K562 (cell line): ENCODE data around the gene PEAR1. TPM values are rescaled to one million over a fixed set of nuclear protein-coding genes. Genes with fewer than 3 reads are reported as not detected.

Source experiments
- ATF4 ChIP-seq: fragments of 450-650 bp; formaldehyde crosslinking; IDR thresholded peaks from 2 replicates; pipeline ENCODE4 v1.4.0; 2022; ENCODE audit warnings: mild to moderate bottlenecking, moderate library complexity
- FOS ChIP-seq: IDR thresholded peaks from 3 replicates; pipeline ENCODE4 v1.6.1; 2011; ENCODE audit not compliant: insufficient read length; ENCODE audit errors: extremely low read depth
- HDAC8 ChIP-seq: fragments of 450-650 bp; IDR thresholded peaks from 2 replicates; pipeline ENCODE4 v1.6.1; 2016; ENCODE audit warnings: mild to moderate bottlenecking, missing genetic modification characterization, moderate library complexity, missing compliant biosample characterization
- MCM3 ChIP-seq: fragments of 450-650 bp; IDR thresholded peaks from 2 replicates; pipeline ENCODE4 v1.6.1; 2016
- NR4A1 ChIP-seq, 2 experiments: fragments of 250-450 bp in 1 of 2; fragments of 450-650 bp in 1 of 2; sonication (Bioruptor Pico) in 1 of 2; IDR thresholded peaks; 2 replicates each; pipeline versions ENCODE4 v1.4.0 to v1.6.1; 2016 to 2020; ENCODE audit warnings: mild to moderate bottlenecking in 2 of 2, missing compliant biosample characterization in 1 of 2, missing genetic modification characterization in 1 of 2, moderate library complexity in 1 of 2
- RFX7 ChIP-seq: fragments of 250-450 bp; sonication (Bioruptor Pico); IDR thresholded peaks from 2 replicates; pipeline ENCODE4 v1.5.1; 2021; ENCODE audit warnings: mild to moderate bottlenecking
- SMARCC2 ChIP-seq: fragments of 450-650 bp; IDR thresholded peaks from 2 replicates; pipeline ENCODE4 v1.6.1; 2017; ENCODE audit warnings: antibody characterized with exemption, moderate library complexity, mild to moderate bottlenecking, low read depth
- STAG1 ChIP-seq: sonication (generic); formaldehyde crosslinking; IDR thresholded peaks from 2 replicates; pipeline ENCODE4 v1.5.0; 2020; ENCODE audit warnings: missing genetic modification reagents, borderline replicate concordance
- TEAD4 ChIP-seq, 2 experiments: sonication (generic) in 1 of 2; formaldehyde crosslinking in 1 of 2; IDR thresholded peaks; 2 replicates each; pipeline versions ENCODE4 v1.6.1 to v1.8.0; 2012 to 2022; ENCODE audit warnings: borderline replicate concordance in 1 of 2, inconsistent platforms in 1 of 2, low read length in 1 of 2, mild to moderate bottlenecking in 1 of 2, missing genetic modification reagents in 1 of 2
- ZNF184 ChIP-seq: sonication (generic); formaldehyde crosslinking; IDR thresholded peaks from 2 replicates; pipeline ENCODE4 v1.5.0; 2020; ENCODE audit warnings: missing genetic modification reagents
- ZNF75A ChIP-seq: fragments of 450-650 bp; formaldehyde crosslinking; IDR thresholded peaks from 2 replicates; pipeline ENCODE4 v1.4.0; 2020; ENCODE audit warnings: mild to moderate bottlenecking
- ZSCAN29 ChIP-seq: fragments of 450-650 bp; IDR thresholded peaks from 2 replicates; pipeline ENCODE4 v1.6.1; 2017
- polyA plus RNA-seq, 8 experiments: library from polyadenylated mRNA; depleted of rRNA in 4 of 8; stranded (reverse) in 5 of 8; unstranded in 3 of 8; fragments of >200 nt; fragmentation: Nextera tagmentation in 2 of 8; fragmentation: Illumina TruSeq in 1 of 8; extraction: Ambion mirVana in 2 of 8; extraction: Trizol in 1 of 8; gene quantifications; 2 replicates each; pipeline versions ENCODE4 v1.2.1 to v1.2.3, GENCODE V29; 2011 to 2014; ENCODE audit warnings: inconsistent platforms in 1 of 8, missing spikeins in 1 of 8
- total RNA-seq, 7 experiments: library from RNA; depleted of rRNA in 6 of 7; stranded (reverse); fragments of >200 nt in 6 of 7; fragmentation: Illumina TruSeq in 2 of 7; extraction: Trizol in 2 of 7; gene quantifications; 2 replicates each; pipeline versions ENCODE4 v1.2.1 to v1.2.3, GENCODE V29; 2011 to 2021; ENCODE audit warnings: low replicate concordance in 1 of 7
- TF ChIP-seq, protein P1 (sequence below): fragments of 450-650 bp; formaldehyde crosslinking; IDR thresholded peaks from 2 replicates; pipeline ENCODE4 v1.4.0; 2020; ENCODE audit warnings: mild to moderate bottlenecking, moderate library complexity
- TF ChIP-seq, protein P2 (sequence below): fragments of 250-450 bp; sonication (Bioruptor Pico); IDR thresholded peaks from 2 replicates; pipeline ENCODE4 v1.4.0; 2020; ENCODE audit warnings: borderline replicate concordance
- TF ChIP-seq, protein P3 (sequence below): sonication (generic); formaldehyde crosslinking; IDR thresholded peaks from 2 replicates; pipeline ENCODE4 v1.8.1; 2023; ENCODE audit warnings: mild to moderate bottlenecking, missing genetic modification reagents
- TF ChIP-seq, protein P4 (sequence below), 3 experiments: fragments of 200-800 bp in 1 of 3; fragments of 250-450 bp in 1 of 3; fragments of 450-650 bp in 1 of 3; sonication (Bioruptor Pico) in 1 of 3; sonication (Bioruptor generic) in 1 of 3; formaldehyde crosslinking in 1 of 3; IDR thresholded peaks; 2 replicates each; pipeline versions ENCODE4 v1.6.1 to v1.8.0; 2016 to 2022; ENCODE audit warnings: mild to moderate bottlenecking in 2 of 3, missing genetic modification characterization in 2 of 3, missing compliant biosample characterization in 1 of 3, moderate library complexity in 1 of 3

The PEAR1 gene
- total and polyA plus RNA-seq, 9 of the 15 experiments (the other 6 are each of a cell fraction or from before 2014, with no cell fraction given) = 0.87 to 13.9 (median 6.1) TPM

GRCh38 chr1:156894711-156895454, 1.4 kb downstream of the PEAR1 start (continued):
- TF ChIP-seq, protein P1, sequence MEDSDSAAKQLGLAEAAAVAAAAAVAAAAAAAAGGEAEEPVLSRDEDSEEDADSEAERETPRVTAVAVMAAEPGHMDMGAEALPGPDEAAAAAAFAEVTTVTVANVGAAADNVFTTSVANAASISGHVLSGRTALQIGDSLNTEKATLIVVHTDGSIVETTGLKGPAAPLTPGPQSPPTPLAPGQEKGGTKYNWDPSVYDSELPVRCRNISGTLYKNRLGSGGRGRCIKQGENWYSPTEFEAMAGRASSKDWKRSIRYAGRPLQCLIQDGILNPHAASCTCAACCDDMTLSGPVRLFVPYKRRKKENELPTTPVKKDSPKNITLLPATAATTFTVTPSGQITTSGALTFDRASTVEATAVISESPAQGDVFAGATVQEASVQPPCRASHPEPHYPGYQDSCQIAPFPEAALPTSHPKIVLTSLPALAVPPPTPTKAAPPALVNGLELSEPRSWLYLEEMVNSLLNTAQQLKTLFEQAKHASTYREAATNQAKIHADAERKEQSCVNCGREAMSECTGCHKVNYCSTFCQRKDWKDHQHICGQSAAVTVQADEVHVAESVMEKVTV (CRISPR knock-in tag) = no peak
- TF ChIP-seq, protein P2, sequence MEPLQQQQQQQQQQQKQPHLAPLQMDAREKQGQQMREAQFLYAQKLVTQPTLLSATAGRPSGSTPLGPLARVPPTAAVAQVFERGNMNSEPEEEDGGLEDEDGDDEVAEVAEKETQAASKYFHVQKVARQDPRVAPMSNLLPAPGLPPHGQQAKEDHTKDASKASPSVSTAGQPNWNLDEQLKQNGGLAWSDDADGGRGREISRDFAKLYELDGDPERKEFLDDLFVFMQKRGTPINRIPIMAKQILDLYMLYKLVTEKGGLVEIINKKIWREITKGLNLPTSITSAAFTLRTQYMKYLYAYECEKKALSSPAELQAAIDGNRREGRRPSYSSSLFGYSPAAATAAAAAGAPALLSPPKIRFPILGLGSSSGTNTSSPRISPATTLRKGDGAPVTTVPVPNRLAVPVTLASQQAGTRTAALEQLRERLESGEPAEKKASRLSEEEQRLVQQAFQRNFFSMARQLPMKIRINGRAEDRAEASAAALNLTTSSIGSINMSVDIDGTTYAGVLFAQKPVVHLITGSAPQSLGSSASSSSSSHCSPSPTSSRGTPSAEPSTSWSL = no peak
- no peak for TF ChIP-seq ZNF184 (CRISPR knock-in tag)
- TF ChIP-seq HDAC8 (tag) = no peak
- TF ChIP-seq, protein P3, sequence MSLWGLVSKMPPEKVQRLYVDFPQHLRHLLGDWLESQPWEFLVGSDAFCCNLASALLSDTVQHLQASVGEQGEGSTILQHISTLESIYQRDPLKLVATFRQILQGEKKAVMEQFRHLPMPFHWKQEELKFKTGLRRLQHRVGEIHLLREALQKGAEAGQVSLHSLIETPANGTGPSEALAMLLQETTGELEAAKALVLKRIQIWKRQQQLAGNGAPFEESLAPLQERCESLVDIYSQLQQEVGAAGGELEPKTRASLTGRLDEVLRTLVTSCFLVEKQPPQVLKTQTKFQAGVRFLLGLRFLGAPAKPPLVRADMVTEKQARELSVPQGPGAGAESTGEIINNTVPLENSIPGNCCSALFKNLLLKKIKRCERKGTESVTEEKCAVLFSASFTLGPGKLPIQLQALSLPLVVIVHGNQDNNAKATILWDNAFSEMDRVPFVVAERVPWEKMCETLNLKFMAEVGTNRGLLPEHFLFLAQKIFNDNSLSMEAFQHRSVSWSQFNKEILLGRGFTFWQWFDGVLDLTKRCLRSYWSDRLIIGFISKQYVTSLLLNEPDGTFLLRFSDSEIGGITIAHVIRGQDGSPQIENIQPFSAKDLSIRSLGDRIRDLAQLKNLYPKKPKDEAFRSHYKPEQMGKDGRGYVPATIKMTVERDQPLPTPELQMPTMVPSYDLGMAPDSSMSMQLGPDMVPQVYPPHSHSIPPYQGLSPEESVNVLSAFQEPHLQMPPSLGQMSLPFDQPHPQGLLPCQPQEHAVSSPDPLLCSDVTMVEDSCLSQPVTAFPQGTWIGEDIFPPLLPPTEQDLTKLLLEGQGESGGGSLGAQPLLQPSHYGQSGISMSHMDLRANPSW = no peak
- TF ChIP-seq SMARCC2 = no peak
- TF ChIP-seq ZNF75A = no peak
- TF ChIP-seq TEAD4 (IDR thresholded peaks at IDR 0.05; ENCODE audit: low read length) = peak; percentile 75
- no peak for TF ChIP-seq TEAD4 (CRISPR knock-in tag; IDR thresholded peaks at IDR 0.05; ENCODE audit: borderline replicate concordance)
- TF ChIP-seq, protein P4, sequence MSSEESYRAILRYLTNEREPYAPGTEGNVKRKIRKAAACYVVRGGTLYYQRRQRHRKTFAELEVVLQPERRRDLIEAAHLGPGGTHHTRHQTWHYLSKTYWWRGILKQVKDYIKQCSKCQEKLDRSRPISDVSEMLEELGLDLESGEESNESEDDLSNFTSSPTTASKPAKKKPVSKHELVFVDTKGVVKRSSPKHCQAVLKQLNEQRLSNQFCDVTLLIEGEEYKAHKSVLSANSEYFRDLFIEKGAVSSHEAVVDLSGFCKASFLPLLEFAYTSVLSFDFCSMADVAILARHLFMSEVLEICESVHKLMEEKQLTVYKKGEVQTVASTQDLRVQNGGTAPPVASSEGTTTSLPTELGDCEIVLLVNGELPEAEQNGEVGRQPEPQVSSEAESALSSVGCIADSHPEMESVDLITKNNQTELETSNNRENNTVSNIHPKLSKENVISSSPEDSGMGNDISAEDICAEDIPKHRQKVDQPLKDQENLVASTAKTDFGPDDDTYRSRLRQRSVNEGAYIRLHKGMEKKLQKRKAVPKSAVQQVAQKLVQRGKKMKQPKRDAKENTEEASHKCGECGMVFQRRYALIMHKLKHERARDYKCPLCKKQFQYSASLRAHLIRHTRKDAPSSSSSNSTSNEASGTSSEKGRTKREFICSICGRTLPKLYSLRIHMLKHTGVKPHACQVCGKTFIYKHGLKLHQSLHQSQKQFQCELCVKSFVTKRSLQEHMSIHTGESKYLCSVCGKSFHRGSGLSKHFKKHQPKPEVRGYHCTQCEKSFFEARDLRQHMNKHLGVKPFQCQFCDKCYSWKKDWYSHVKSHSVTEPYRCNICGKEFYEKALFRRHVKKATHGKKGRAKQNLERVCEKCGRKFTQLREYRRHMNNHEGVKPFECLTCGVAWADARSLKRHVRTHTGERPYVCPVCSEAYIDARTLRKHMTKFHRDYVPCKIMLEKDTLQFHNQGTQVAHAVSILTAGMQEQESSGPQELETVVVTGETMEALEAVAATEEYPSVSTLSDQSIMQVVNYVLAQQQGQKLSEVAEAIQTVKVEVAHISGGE (CRISPR knock-in tag; IDR thresholded peaks at IDR 0.05) = peak in 1 of 3 experiments; percentile 69; a peak in 1 of 6 replicates
- no peak for TF ChIP-seq STAG1
- no peak for TF ChIP-seq RFX7 (CRISPR knock-in tag)
- TF ChIP-seq ZSCAN29 = no peak
- no peak for TF ChIP-seq FOS
- no peak for TF ChIP-seq NR4A1 (CRISPR knock-in tag; IDR thresholded peaks at IDR 0.05)
- TF ChIP-seq NR4A1 (tag; IDR thresholded peaks at IDR 0.05) = peak; percentile 88
- no peak for TF ChIP-seq MCM3
- TF ChIP-seq ATF4 (CRISPR knock-in tag) = no peak
